ENCODE results near the gene MALRD1.

The MALRD1 gene

GRCh38 chr10:19570991-19571390 lies 522.4 kb downstream of the MALRD1 start:
- TF ChIP-seq CTCF (IDR thresholded peaks at IDR 0.05; ENCODE audit: extremely low read depth, missing control alignments): no peak
- DNase-seq (ENCODE audit: low spot score): no peak

GRCh38 chr10:19572056-19572455 lies 523.5 kb downstream of the MALRD1 start:
- TF ChIP-seq CTCF (IDR thresholded peaks at IDR 0.05; ENCODE audit: extremely low read depth, missing control alignments): no peak
- no peak for DNase-seq (ENCODE audit: low spot score)

- no peak for TF ChIP-seq CTCF (IDR thresholded peaks at IDR 0.05; ENCODE audit: extremely low read depth, missing control alignments)
- no peak for DNase-seq (ENCODE audit: low spot score)
These were observed 528.0 kb downstream of the MALRD1 start for GRCh38 chr10:19576576-19576975.

GRCh38 chr10:19577381-19577780 lies 528.8 kb downstream of the MALRD1 start:
- TF ChIP-seq CTCF (IDR thresholded peaks at IDR 0.05; ENCODE audit: extremely low read depth, missing control alignments): no peak
- no peak for DNase-seq (ENCODE audit: low spot score)

- TF ChIP-seq CTCF (IDR thresholded peaks at IDR 0.05; ENCODE audit: extremely low read depth, missing control alignments): no peak
These were observed 529.2 kb downstream of the MALRD1 start for GRCh38 chr10:19577807-19578206.

GRCh38 chr10:19578571-19578970 lies 530.0 kb downstream of the MALRD1 start:
- no peak for DNase-seq (ENCODE audit: low spot score)
- TF ChIP-seq CTCF (IDR thresholded peaks at IDR 0.05; ENCODE audit: extremely low read depth, missing control alignments): no peak

More at GRCh38 chr10:19577807-19578206, 529.2 kb downstream of the MALRD1 start:
- no peak for DNase-seq (ENCODE audit: low spot score)

GRCh38 chr10:19579761-19580545 lies 531.4 kb downstream of the MALRD1 start:
- no peak for TF ChIP-seq CTCF (IDR thresholded peaks at IDR 0.05; ENCODE audit: extremely low read depth, missing control alignments)
- no peak for DNase-seq (ENCODE audit: low spot score)
